Stimulated activated CD4-positive, alpha-beta T cell treated with anti-CD3 and anti-CD28 coated beads, TNF-alpha, amount 100 ng/mL, for 4 hours (primary cell): ENCODE measurements around the gene CIB4.

Experiments used
- DNase-seq, 3 experiments: peaks; one replicate each; pipeline ENCODE4 v3.0.0-alpha.2; 2020; ENCODE audit warnings: low read depth in 3 of 3

The CIB4 gene

DNA sequence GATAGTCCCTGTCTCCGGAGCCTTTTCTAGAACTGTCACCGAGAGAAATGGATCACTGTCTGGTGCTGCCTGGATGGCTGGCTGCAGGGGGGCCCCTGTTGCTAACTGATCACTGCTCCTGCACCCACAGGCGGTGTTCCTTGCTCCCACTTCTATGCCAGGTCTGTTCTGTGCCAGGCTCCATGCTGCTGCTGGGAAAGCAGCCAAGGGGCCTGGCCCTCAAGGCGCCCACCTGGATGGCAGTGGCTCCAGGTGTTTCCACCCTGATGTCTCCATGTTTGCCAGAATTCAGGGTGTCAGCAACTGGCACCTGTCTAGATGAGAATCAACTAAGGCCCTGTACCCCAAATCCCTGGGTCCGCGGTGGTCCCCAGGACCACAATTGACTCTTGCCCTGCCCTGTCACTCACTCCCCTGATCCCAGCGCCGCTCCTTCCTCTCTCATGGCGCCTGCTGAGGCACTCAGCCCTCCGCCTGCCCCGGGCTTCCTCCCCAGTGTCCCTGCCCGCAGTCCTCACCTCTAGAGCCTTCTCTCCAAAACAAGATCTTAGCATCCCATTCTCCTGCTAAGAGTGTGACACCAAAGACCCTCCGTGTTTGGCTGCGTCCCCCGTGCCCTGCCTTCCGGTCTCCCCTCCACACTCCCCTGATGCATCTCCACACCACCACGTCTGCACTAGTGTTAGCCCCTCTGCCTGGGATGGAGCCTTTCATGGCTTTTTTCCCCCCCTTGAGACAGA is 90.7 kb downstream of the CIB4 start:
- DNase-seq = no peak

DNA sequence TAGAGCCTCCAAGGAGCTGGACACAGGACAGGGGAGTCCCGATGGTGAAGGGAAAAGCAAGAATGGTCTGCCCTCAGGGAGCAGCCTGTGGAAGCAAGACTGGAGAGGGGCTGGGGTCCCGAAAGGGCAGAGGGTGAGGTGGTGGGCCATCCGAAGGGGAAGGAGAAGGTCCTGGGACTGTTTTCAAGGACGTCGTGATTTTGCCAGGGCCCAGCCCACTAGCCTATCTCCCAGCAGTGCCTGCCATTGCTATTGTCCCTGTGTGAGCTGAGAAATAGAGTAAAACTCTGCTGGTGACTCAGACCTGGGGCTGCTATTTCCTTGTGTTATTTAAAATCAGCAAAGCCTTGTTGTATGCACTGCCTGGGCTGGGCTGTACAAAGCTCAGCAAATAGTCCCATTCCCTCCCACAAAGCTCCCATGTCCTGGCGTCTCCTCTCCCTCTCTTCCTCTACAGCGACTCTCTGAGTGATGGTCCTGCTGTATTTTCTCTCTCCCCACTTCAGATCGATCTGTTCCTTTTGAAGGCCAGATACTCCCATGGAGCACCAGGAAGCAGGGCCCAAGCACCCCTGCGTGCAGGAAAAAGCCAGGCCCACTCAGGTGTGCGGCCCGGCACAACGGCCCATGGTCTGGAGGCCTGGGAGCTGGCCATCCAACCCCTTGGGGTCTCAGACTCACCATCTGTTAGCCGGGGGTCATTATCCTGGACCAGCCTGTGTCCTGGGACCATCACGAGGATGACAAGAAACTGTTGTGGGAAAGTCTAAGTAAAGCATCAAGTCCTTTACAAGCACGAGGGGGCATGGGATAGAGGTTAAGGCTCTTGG is 98.3 kb downstream of the CIB4 start:
- no peak for DNase-seq

- DNase-seq = no peak
These were observed 99.0 kb downstream of the CIB4 start for GRCh38 chr2:26542194-26542455.

GRCh38 chr2:26541401-26542193 is 99.6 kb downstream of the CIB4 start:
- no peak for DNase-seq

GRCh38 chr2:26540961-26541360 is 100.2 kb downstream of the CIB4 start:
- no peak for DNase-seq

DNA sequence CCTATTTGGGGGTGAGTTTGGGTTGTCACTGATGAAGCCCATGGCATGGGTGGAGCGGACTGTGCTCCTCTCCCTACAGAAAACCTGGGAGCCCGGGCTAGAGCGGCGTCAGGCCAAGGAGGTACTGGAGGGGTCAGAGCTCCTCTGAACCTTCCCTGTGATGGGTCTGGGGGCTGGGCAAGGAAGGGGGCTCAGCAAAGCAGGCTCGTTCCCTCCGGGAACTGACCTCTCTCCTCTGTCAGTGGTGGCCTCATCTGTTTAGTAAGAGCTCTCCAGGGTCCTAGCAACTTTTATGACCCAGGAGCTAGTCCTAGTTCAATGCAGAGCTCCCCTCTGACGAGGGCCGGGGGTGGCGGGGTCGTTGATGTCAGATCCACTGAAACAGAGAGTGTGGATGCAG is 100.9 kb downstream of the CIB4 start:
- no peak for DNase-seq

DNA sequence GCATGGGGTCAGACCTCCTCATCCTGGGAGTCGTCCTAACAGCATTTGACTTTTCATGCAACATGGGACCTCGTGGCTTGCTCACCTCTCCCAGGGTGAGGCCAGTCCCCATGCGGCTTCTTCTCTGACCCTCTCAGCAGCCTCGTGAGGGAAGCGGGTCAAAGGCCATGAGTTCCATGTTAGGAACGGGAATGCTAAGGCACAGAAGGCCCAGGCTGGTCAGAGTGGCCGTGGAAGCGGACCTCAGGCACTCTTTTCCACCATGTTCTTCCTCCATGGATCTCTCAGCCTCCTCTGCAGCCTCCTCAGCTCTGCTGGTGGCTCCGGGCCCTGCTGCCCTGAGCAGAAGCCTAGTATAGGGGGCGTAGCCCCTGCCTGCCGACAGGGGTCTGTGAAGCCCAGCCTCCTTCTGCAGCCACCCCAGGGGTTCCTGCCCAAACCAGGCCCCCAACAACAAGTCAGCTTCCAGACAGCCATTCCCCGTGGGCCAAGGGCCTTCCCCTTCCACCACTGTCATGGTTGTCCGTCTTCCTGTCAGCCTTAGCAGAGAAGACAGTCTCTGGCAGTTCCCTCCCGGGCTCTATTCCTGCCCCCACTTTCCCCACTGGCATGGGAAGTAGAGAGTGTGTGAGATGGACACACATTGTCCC is 103.2 kb downstream of the CIB4 start:
- DNase-seq = no peak

DNA sequence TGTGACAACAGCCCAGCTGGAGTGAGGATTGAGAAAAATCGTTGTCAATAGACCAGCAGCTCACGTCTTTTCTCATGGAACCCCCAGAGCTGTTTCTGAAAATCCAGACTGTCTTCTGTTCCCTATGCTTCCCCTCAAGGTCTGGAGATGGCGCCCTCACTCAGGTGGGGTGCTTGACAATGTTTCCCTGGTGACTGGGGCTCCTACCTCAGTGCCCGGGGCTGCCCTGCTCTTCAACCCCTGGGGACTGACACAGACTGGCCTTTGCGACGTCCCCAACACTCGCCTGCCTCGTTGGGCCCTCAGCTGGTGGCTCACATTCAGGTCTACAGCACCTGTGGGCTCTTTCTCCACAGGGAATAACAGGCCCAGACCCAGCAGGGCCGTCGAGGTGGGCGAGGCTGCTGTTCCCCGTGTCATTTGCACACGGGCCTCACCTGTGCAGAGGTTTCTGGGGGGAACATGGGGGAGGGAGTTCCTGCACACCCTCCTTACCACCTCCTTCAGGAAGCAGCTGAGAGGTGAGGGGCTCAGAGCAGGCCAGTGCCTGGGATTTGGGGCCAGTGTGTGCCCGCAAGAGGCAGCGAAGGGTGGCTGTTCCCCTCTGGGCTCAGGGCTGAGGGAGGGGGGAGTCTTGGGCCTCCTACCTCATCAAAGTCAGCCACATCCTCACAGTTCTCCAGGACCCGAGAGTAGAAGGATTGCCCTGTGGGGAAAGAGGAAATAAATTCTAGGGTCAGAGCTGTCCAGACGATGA is 103.9 kb downstream of the CIB4 start:
- DNase-seq = no peak

GRCh38 chr2:26536371-26537068 is 104.6 kb downstream of the CIB4 start:
- no peak for DNase-seq

GRCh38 chr2:26535663-26536275 is 105.4 kb downstream of the CIB4 start:
- DNase-seq = no peak

DNA sequence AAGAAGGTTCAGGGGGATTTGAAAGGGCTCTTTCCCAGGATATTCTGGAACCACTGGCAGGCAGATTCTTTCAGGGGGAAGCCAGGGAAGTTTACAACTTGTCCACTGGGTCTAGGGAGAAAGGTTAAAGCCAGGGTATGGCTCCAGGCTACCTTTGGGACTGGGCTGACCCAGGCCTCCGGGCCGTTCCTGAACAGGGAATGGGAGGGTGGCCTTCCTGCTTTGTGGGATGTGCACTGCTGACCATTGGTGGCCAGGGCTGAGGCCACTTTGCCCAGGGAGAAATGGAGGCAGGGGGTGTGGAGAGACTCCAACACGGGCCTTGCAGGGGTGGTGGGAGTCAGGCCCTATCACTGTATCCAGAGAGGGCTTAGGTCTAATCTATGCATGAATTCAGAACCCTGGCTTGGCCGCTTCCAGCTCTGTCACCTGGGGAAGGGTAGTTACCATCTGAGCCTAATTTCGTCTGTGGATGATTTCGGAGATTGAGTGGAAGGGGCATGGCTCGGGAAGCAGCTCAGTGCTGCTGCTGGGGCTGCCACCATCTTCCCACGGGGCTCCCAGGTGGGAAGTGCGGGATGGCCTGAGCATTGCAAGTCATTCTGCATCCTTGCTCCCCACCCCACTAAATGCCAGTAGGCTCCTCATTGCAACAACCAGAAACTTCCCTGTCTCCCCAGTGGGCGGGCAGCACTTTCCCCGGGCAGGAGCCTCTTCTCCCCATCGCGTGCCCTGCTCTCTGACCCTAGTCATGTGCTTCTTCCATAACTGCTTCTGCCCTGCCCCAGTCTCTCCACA is 106.1 kb downstream of the CIB4 start:
- DNase-seq = no peak

DNA sequence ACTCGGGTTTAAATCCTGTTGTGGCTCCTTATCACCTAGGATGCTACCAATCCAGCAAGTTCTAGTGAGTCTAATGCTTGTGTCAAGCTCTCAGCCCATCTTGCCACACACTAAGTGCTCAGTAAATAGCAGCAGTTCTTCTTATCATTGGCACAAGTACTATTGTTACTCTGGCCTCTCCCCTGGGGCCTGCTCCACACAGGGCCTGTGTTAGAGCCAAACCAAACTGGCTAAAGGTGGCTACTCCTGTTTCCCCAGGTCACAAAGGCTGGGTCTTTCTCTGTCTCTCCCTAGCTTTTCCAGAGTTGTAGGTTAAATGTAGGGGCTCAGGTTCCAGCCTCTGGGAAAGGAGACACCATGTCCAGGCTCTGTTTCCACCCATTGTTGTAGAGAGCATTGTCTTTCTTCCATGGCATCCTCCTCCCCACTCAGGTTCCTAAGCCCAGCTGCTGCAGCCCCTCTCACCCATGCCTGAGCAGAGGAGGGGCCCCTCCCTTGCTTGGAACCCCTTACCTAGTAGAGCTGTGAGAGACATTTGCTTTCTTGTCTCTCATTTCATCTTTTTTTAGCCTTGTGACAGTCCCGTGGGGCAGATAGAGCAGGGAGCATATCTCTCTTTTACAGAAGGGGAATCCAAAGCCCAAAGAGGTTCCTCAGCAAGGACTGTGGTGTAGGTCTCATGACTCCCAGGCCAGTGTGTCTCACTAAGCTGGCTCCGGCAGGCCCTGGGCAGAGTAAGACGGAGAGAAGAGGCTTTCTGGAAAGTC is 106.9 kb downstream of the CIB4 start:
- no peak for DNase-seq

DNA sequence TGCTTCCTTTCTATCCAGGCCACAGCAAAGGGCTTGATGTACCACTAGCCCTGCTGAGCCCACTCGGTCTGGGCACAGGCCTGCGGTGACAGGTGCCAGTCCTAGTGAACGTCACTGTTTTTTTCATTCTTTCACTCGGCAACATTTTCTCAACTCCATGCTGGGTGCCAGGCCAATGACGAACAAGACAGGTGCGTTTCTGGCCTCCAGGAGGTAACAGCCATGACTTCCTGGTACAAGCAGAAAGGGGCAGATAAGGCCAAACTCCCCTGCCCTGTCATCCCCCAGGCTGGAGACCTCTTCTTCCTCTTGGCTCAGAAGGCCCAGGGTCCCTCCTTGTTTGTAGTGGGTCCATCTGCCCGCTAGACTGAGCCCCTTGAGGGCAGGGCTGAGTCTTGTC is 107.5 kb downstream of the CIB4 start:
- DNase-seq = no peak

DNA sequence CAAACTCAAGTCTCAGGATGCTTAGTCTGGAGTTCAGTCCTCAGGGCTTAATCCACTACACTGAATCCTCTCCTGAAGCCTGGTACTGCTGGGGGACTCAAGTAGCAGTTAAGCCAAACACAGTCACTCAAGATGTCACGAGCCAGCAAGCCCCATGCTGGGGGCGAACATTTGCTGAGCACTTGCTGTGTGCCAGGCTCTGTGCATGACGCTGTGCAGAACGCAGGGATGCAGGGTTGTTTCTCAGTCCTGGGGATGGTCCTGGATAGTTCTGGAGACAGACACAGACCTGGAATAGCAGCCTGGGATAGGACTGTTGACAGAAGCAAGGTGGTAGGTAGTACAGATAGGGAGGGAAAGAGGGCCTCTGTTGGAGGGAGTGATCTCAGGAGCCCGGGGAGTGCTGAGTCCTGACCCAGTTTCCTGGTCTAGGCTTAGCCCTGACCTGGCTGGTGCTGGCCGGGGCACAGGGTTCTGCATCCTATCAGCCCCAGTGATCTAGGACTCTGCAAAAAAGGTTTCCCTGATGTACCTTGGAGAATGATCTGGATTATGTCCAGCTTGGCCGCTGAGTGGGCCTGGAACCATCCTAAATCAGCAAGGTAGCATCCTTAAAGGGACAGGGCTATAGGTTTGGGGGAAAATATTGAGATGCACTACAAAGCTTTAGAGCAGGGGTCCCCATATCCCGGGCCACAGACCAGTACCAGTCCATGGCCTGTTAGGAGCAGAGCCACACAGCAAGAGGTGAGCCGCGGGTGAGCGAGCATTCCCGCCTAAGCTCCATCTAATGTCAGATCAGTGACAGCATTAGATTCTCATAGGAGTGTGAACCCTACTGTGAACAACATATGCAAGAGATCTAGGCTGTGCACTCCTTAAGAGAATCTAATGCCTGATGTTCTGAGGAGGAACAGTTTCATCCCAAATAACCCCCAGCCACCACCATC is 108.6 kb downstream of the CIB4 start:
- no peak for DNase-seq
